Skeletal muscle satellite cell (primary cell): Measurements from ENCODE around the gene APOA4.
"Not testable (repeated sequence)": the region's sequence is repeated elsewhere in the genome, so short reads cannot be mapped to it uniquely, and the experiment has no call there.

Experiments
- H3K27me3 ChIP-seq: 2 replicates; pipeline ENCODE4 v1.7.0; 2013; ENCODE audit warnings: low read length; ENCODE audit not compliant: control insufficient read depth, insufficient read depth
- H3K36me3 ChIP-seq: 2 replicates; pipeline ENCODE4 v1.7.0; 2013; ENCODE audit warnings: mild to moderate bottlenecking, control low read depth, low read length; ENCODE audit not compliant: insufficient read depth
- H3K4me1 ChIP-seq: 2 replicates; pipeline ENCODE4 v1.7.0; 2013; ENCODE audit warnings: low read length; ENCODE audit not compliant: control insufficient read depth, insufficient read depth
- H3K4me2 ChIP-seq: 2 replicates; pipeline ENCODE4 v1.7.0; 2013; ENCODE audit warnings: mild to moderate bottlenecking, low read length
- H3K4me3 ChIP-seq: 2 replicates; pipeline ENCODE4 v1.7.0; 2013; ENCODE audit warnings: low read length
- H3K9ac ChIP-seq: 2 replicates; pipeline ENCODE4 v1.7.0; 2013; ENCODE audit warnings: mild to moderate bottlenecking, low read depth, low read length, moderate library complexity
- H3K9me3 ChIP-seq: replicated peaks from 2 replicates; pipeline ENCODE4 v1.7.0; 2013; ENCODE audit warnings: mild to moderate bottlenecking, control low read depth, low read length

Gene APOA4

GRCh38 chr11:116835791-116836631, 12.9 kb upstream of the APOA4 start:
- peak overlapping the region; percentile 56 for H3K4me3 ChIP-seq
- peak overlapping the region; percentile 74 for H3K4me2 ChIP-seq
- H3K36me3 ChIP-seq: no peaks in the 10 kb centered on the region
- no peaks in the 10 kb centered on the region for H3K27me3 ChIP-seq
- no peaks in the 10 kb centered on the region for H3K9me3 ChIP-seq
- peak overlapping the region; percentile 59 for H3K9ac ChIP-seq
- peaks cover 17% of the 10 kb centered on the region for H3K4me1 ChIP-seq

- peak overlapping the region; percentile 59 for H3K9ac ChIP-seq
- H3K4me1 ChIP-seq: peaks cover 12% of the 10 kb centered on the region
- no peaks in the 10 kb centered on the region for H3K36me3 ChIP-seq
- H3K4me2 ChIP-seq: peak overlapping the region; percentile 74
- no peaks in the 10 kb centered on the region for H3K27me3 ChIP-seq
- no peaks in the 10 kb centered on the region for H3K9me3 ChIP-seq
- peak overlapping the region; percentile 56 for H3K4me3 ChIP-seq
Measured at GRCh38 chr11:116835042-116835772, 12.1 kb upstream of the APOA4 start.

GRCh38 chr11:116834535-116835041, 11.5 kb upstream of the APOA4 start:
- H3K9me3 ChIP-seq, H3K4me2 ChIP-seq, H3K4me3 ChIP-seq, H3K27me3 ChIP-seq, H3K36me3 ChIP-seq, H3K9ac ChIP-seq: not testable (repeated sequence)
- H3K4me1 ChIP-seq: peaks cover 14% of the 10 kb centered on the region

- no peak overlapping the region for H3K4me3 ChIP-seq
- no peaks in the 10 kb centered on the region for H3K9me3 ChIP-seq
- no peaks in the 10 kb centered on the region for H3K27me3 ChIP-seq
- H3K36me3 ChIP-seq: no peaks in the 10 kb centered on the region
- no peak overlapping the region for H3K9ac ChIP-seq
- H3K4me1 ChIP-seq: peaks cover 17% of the 10 kb centered on the region
- no peak overlapping the region for H3K4me2 ChIP-seq
Measured at GRCh38 chr11:116833816-116834534, 10.9 kb upstream of the APOA4 start.

- peaks cover 17% of the 10 kb centered on the region for H3K4me1 ChIP-seq
- H3K4me3 ChIP-seq: no peak overlapping the region
- no peaks in the 10 kb centered on the region for H3K36me3 ChIP-seq
- no peaks in the 10 kb centered on the region for H3K27me3 ChIP-seq
- no peak overlapping the region for H3K9ac ChIP-seq
- no peak overlapping the region for H3K4me2 ChIP-seq
- no peaks in the 10 kb centered on the region for H3K9me3 ChIP-seq
Measured at GRCh38 chr11:116833491-116833815, 10.3 kb upstream of the APOA4 start.

- Histone ChIP-seq H3K4me1 (peaks cover 17% of the 10 kb centered on the region), H3K4me2 (no peak overlapping the region), H3K9me3 (no peaks in the 10 kb centered on the region), H3K4me3 (no peak overlapping the region), H3K36me3 (no peaks in the 10 kb centered on the region), H3K27me3 (no peaks in the 10 kb centered on the region), H3K9ac (no peak overlapping the region)
Measured at GRCh38 chr11:116832350-116833290, 9.5 kb upstream of the APOA4 start.

GRCh38 chr11:116831790-116832349, 8.8 kb upstream of the APOA4 start:
- Histone ChIP-seq H3K27me3 (no peaks in the 10 kb centered on the region), H3K9ac (no peak overlapping the region), H3K4me2 (no peak overlapping the region), H3K4me1 (peaks cover 17% of the 10 kb centered on the region), H3K36me3 (no peaks in the 10 kb centered on the region), H3K9me3 (no peaks in the 10 kb centered on the region), H3K4me3 (no peak overlapping the region)

GRCh38 chr11:116830184-116830912, 7.2 kb upstream of the APOA4 start:
- Histone ChIP-seq H3K4me3 (no peak overlapping the region), H3K9me3 (no peaks in the 10 kb centered on the region), H3K36me3 (no peaks in the 10 kb centered on the region), H3K27me3 (no peaks in the 10 kb centered on the region), H3K4me2 (no peak overlapping the region), H3K9ac (no peak overlapping the region), H3K4me1 (peaks cover 8% of the 10 kb centered on the region)

GRCh38 chr11:116829525-116830183, 6.5 kb upstream of the APOA4 start, which contains the start of gene APOC3:
Gene APOC3 (plus strand): TSS chr11:116829907. CDS start chr11:116830583, 676 bp downstream.
- Histone ChIP-seq H3K4me2 (no peak within 1 kb of the TSS), H3K4me3 (no peak within 1 kb of the TSS), H3K36me3 (no peaks in the 10 kb centered on the region), H3K9me3 (no peaks in the 10 kb centered on the region), H3K9ac (no peak within 1 kb of the TSS), H3K4me1 (peaks cover 5% of the 10 kb centered on the region), H3K27me3 (no peaks in the 10 kb centered on the region)
